ENCODE data around the gene ADAMTS2.

DNA sequence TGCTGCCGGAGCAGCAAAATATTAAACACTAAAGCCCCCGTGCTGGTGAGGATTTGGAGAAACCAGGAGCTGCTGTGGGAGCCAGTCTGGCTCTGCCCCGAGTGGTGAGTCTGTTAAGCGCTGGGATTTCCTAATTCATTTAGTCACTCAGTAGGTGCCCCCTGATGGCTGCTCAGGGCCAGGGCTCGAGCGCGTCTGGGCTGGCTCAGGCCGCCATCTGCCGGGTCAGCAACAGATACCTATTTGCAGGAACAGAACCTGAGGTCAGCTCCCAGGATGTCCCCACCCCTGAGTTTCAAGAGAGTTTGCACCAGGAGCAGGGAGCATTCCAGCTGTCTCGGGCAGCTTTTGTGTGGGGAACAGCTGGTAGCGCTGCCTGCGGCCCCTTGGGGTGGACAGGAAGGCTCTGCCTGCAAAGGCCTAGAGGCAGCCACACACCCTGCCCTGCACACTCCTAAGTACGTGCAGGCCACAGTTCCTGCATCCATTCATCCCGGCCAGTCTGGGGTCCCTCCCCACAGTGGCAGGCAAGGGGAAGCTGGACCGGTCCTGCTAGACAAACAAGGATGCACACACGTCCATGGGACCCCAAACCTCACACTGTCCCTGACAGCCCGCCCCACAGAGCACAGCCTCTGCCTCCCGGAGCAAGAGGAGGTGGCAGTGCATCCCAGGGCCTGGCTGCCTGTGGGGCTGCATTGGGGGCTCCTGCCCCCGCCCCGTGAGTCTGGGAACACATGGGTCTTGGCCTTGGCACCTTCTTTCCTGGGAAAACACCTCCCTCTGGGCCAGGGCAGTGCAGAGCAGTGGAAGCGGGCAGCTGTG is 83.7 kb downstream of the ADAMTS2 start:
- TF ChIP-seq, protein P1, sequence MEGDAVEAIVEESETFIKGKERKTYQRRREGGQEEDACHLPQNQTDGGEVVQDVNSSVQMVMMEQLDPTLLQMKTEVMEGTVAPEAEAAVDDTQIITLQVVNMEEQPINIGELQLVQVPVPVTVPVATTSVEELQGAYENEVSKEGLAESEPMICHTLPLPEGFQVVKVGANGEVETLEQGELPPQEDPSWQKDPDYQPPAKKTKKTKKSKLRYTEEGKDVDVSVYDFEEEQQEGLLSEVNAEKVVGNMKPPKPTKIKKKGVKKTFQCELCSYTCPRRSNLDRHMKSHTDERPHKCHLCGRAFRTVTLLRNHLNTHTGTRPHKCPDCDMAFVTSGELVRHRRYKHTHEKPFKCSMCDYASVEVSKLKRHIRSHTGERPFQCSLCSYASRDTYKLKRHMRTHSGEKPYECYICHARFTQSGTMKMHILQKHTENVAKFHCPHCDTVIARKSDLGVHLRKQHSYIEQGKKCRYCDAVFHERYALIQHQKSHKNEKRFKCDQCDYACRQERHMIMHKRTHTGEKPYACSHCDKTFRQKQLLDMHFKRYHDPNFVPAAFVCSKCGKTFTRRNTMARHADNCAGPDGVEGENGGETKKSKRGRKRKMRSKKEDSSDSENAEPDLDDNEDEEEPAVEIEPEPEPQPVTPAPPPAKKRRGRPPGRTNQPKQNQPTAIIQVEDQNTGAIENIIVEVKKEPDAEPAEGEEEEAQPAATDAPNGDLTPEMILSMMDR (IDR thresholded peaks at IDR 0.05; ENCODE audit: low read length): peak; percentile 22; the same call in 1 of the 2 replicates
- TF ChIP-seq EZH2 (IDR thresholded peaks at IDR 0.05; ENCODE audit: borderline replicate concordance, low read length): no peak

Data from OCI-LY1 (cell line).